ENCODE results near the gene KIF15. TPM values are rescaled to one million over a fixed set of nuclear protein-coding genes. Genes with fewer than 3 reads are reported as not detected.

KIF15 gene
- total RNA-seq, 1 donor from 2014 or later = 0.64 TPM

- H3K4me1 ChIP-seq = peaks cover 0 to 17% of the 10 kb centered on the region in 2 donors
- no peak overlapping the region for H3K27ac ChIP-seq
- intact Hi-C loops (cut with DNase I) = loop anchor here (1.0 kb wide), 1 partner anchor 91 kb away; the partner anchor contains the start of genes EXOSC7 and ZDHHC3
- H3K36me3 ChIP-seq = no peaks in the 10 kb centered on the region
- TF ChIP-seq CTCF (IDR thresholded peaks at IDR 0.05) = no peak
- peak in 1 of 2 donors; percentile 83 for DNase-seq (ENCODE audit: low spot score in 2 of 2)
- H3K9me3 ChIP-seq = no peaks in the 10 kb centered on the region
- H3K4me3 ChIP-seq = no peak overlapping the region
- no peaks in the 10 kb centered on the region for H3K27me3 ChIP-seq
Observed at GRCh38 chr3:44885618-44886017, 124.0 kb downstream of the KIF15 start.

GRCh38 chr3:44886561-44886960 is 125.0 kb downstream of the KIF15 start:
- Histone ChIP-seq H3K36me3 (no peaks in the 10 kb centered on the region), H3K4me3 (no peak overlapping the region), H3K9me3 (no peaks in the 10 kb centered on the region), H3K4me1 (peaks cover 0 to 17% of the 10 kb centered on the region in 2 donors), H3K27ac (no peak overlapping the region), H3K27me3 (no peaks in the 10 kb centered on the region)
- TF ChIP-seq CTCF (IDR thresholded peaks at IDR 0.05) = no peak
- intact Hi-C loops (cut with DNase I) = no loop called here
- DNase-seq (ENCODE audit: low spot score in 2 of 2) = no peak

GRCh38 chr3:44887101-44887500 is 125.5 kb downstream of the KIF15 start:
- TF ChIP-seq CTCF (IDR thresholded peaks at IDR 0.05) = no peak
- intact Hi-C loops (cut with DNase I) = no loop called here

GRCh38 chr3:44890258-44890657 is 128.7 kb downstream of the KIF15 start:
- H3K4me3 ChIP-seq = no peak overlapping the region
- no peaks in the 10 kb centered on the region for H3K9me3 ChIP-seq
- H3K36me3 ChIP-seq = no peaks in the 10 kb centered on the region
- intact Hi-C loops (cut with DNase I) = no loop called here
- H3K27me3 ChIP-seq = no peaks in the 10 kb centered on the region
- peaks cover 0 to 1% of the 10 kb centered on the region in 2 donors for H3K4me1 ChIP-seq
- no peak for DNase-seq (ENCODE audit: low spot score in 2 of 2)
- H3K27ac ChIP-seq = no peak overlapping the region
- TF ChIP-seq CTCF (IDR thresholded peaks at IDR 0.05) = no peak

More at GRCh38 chr3:44887101-44887500, 125.5 kb downstream of the KIF15 start:
- Histone ChIP-seq H3K9me3 (no peaks in the 10 kb centered on the region), H3K27ac (no peak overlapping the region), H3K4me1 (peaks cover 0 to 17% of the 10 kb centered on the region in 2 donors), H3K27me3 (no peaks in the 10 kb centered on the region), H3K36me3 (no peaks in the 10 kb centered on the region), H3K4me3 (no peak overlapping the region)
- DNase-seq (ENCODE audit: low spot score in 2 of 2) = no peak

GRCh38 chr3:44890852-44891251 is 129.3 kb downstream of the KIF15 start:
- Histone ChIP-seq H3K27me3 (no peaks in the 10 kb centered on the region), H3K4me1 (no peaks in the 10 kb centered on the region), H3K36me3 (no peaks in the 10 kb centered on the region), H3K9me3 (no peaks in the 10 kb centered on the region), H3K4me3 (no peak overlapping the region), H3K27ac (no peak overlapping the region)
- no peak for TF ChIP-seq CTCF (IDR thresholded peaks at IDR 0.05)
- DNase-seq (ENCODE audit: low spot score in 2 of 2) = no peak
- intact Hi-C loops (cut with DNase I) = no loop called here

- no peaks in the 10 kb centered on the region for H3K36me3 ChIP-seq
- intact Hi-C loops (cut with DNase I) = no loop called here
- DNase-seq (ENCODE audit: low spot score in 2 of 2) = no peak
- no peaks in the 10 kb centered on the region for H3K4me1 ChIP-seq
- H3K27me3 ChIP-seq = no peaks in the 10 kb centered on the region
- H3K9me3 ChIP-seq = no peaks in the 10 kb centered on the region
- no peak overlapping the region for H3K4me3 ChIP-seq
- H3K27ac ChIP-seq = no peak overlapping the region
- no peak for TF ChIP-seq CTCF (IDR thresholded peaks at IDR 0.05)
Observed at GRCh38 chr3:44892689-44893088, 131.1 kb downstream of the KIF15 start.
